CD4-positive, alpha-beta T cell treated with Interleukin-2 at 100 ng/mL for 4 hours (primary cell): ENCODE measurements around the gene CALML3.

Source experiments
- DNase-seq: peaks from one replicate; pipeline ENCODE4 v3.0.0-alpha.2; 2020; ENCODE audit warnings: low spot score

The CALML3 gene

GRCh38 chr10:5525561-5526341, 990 bp downstream of the CALML3 start:
- no peak for DNase-seq

DNA sequence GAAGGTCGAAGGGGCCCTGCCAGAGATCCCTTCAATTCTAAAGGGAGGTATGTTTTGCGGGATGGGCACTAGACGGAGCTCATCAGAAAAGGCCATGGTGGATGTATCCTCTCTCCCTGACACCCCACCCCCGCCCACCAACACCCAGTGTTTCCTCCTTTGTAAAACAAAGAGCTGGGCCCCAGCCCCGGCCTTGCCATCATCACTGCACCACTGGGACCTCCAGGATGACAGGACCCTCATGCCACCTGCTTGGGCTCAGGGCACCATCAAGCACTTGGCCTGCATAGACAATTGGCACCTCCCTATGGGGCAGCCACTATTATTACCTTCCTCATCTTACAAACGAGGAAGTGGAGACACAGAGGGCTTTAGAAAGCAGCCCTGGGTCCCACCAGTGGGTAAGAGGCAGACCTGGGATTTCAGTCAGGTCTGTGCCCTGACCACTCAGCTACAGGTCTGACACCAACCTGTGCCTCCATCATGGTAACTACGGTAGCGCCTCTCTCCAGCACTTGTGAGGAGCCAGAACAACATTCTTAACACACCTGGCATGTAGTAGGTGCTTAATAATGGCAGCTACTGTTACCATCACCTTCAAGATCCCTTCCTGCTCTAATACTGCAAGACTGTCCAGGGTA, 2.0 kb downstream of the CALML3 start:
- no peak for DNase-seq

DNA sequence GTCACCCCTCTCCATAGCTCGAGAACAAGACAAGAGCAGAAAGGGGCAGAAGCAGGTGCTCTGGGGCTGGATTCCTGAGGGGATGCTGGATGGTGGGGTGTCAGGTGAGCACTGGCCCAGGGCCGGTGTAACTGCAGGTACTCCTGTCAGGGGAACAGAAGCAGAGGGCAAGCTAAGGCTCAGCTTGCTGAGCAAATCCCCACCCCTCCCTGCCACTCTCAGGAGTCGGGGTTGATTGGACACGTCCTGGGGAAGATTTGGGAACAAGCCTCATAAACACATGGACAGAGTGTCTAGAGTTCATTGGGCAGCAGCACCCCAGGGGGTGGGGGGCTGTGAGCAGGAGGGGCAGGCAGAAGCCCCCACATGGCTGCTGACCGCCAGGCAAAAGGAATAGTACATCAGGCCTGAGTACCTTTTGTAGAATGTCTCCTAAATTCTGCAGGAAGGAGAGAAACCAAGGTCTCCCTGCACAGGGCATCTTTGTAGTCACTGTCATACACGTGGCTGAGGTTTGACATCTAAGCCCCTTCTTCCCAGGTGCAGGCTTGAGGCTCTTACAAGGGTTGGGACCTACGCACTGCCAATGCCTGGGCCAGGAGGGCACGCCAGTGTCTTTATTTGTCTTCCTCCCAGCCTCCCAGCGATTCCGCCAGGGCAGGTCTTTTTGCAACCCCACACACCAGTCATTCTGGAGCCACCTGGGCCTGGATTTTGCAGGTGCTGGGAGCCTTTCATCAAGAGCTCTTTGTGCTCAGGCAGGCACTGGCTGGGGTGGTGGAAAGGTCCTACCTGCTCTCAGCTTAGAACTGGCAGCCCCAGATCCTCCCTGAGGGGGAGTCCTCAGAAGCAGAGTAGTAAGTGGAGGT, 2.8 kb downstream of the CALML3 start:
- no peak for DNase-seq

GRCh38 chr10:5528989-5529701, 4.4 kb downstream of the CALML3 start:
- DNase-seq = no peak

DNA sequence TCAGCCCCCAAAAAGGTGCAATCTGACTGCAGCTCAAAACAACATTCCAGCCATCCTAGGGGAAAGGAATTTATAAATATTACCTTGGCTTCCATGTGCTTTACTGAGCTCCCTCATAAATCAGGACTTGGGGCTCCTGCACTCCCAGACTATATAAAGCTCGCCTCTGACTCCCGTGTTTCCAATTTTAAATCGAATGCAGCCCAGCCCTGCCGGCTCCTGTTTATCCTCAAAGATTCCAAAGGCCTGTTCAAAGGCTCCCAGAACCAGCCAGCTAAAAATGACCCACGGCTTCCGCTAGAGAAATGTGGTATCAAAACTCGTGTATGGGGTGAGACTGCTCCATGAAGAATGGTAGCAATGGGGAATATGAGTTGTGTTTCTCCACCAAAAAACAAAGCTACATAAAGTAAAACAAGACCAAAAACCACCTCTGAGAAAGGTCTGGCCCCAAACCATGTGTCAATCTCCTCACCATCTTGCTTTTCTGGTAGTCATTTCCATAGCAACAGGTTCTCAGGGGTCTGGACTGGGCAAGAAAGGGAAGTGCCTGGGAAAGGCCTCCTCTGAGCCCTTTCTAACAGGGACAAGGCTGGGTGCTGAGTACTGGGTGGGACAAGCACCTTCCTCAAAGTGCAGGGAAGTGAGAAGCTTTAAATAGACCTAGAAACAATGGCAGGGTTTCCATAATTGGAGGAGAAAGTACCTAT, 5.1 kb downstream of the CALML3 start:
- no peak for DNase-seq

DNA sequence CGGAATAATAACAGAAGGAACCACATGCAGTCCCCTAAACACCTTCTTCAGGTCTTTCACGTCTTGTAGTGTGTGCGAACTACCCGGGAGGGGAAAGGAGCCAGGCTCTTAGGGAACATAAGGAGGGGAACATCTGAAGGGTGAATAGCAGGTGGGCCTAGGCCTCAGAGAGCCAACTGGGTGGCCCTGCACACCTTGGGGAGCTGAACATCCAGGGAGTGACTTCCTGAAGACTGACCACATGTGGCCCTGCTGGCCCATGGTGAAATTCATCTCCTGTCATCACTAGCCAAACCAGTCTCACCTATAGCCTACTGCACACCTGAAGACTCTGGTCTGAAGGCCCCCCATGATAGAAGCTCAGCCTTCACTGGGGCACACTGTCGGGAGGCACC, 5.6 kb downstream of the CALML3 start:
- DNase-seq = no peak

DNA sequence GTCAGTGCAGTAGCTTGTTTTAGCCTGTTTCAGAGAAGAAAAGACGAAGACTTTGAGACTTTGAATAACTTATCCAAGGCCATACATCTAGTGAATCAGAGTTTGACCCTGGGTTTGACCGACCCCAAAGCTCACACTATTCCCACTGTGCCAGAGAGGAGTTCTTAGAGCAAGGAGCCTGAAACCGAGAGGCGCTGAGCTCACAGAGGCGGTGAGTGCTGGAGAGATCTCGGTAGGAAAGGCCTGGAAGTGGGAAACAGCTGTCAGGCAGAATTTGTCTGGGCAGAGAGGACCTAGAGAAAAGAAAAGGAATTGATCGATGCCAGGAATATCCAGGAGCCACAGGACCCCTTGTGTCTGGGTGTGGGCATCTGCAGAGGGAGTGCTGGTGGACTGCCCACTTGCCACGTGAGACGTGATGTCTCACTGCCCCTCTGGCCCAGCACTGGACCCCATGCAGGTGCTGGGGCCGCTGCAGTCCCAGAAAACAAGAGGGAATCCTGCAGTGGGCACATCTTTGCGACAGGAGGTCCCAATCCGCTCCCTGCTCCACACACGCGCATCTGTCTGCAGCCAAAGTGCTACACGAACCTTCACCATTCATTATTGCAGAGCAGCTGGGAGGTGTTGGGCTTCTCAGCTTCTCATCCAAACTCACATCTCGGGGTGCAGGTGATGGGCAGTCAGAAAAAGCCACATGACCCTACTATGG, 6.2 kb downstream of the CALML3 start:
- no peak for DNase-seq

DNA sequence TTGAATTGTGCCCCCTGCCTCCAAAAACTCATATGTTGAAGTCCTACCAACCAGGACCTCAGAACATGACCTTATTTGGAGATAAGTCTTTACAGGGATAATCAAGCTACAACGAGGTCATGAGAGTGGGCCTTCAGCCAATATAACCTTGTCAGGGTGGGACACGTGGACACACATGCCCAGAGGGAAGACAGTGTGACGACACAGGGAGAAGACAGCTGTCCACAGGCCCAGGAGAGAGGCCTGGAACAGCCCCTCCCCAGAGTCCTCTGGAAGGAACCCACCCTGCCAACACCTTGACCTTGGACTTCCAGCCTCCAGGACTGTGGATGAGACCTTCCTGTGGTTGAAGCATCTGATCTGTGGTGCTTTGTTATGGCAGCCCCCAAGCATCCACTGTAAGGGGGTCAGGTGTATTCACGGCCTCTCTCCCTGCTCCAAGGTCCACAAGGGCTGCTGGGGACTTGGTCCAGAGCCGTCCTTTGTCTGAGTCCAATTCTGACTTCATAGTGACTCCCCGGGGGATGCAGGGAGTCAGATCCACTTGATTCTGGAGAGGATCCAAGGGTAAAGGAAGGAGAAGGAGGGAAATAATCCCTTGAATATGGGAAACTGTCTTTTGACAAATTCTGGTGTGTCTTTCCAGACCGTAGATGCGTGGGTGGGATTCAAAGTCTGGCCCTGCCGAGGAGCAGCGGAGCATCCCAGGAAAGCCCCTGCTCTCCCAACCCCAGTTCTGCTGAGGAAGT, 7.0 kb downstream of the CALML3 start:
- no peak for DNase-seq

GRCh38 chr10:5532307-5532605, 7.5 kb downstream of the CALML3 start:
- DNase-seq = no peak

DNA sequence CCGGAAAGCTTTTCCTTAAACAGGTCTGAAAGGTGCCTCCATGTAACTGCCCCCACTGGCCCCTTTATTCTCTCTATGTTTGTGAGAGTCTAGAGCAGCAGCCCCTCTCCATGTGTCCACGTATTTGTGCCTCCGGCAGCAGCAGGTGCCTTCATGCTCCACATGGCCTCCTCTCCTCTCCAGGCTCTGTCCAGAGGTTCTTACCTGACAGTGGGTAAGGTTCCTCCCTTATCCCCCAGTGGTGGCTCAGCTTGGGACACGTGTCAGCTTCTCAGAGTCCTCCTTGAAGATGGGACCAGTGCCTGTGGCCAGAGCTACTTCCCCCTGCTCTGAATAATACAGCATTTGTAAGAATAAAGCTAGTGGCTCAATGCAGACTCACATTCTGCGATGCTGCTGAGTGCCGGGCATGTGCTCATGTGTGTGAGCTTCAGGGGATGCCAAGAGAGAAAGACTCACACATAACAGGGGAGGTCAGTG, 7.9 kb downstream of the CALML3 start:
- no peak for DNase-seq

GRCh38 chr10:5533098-5533731, 8.5 kb downstream of the CALML3 start:
- DNase-seq = no peak

DNA sequence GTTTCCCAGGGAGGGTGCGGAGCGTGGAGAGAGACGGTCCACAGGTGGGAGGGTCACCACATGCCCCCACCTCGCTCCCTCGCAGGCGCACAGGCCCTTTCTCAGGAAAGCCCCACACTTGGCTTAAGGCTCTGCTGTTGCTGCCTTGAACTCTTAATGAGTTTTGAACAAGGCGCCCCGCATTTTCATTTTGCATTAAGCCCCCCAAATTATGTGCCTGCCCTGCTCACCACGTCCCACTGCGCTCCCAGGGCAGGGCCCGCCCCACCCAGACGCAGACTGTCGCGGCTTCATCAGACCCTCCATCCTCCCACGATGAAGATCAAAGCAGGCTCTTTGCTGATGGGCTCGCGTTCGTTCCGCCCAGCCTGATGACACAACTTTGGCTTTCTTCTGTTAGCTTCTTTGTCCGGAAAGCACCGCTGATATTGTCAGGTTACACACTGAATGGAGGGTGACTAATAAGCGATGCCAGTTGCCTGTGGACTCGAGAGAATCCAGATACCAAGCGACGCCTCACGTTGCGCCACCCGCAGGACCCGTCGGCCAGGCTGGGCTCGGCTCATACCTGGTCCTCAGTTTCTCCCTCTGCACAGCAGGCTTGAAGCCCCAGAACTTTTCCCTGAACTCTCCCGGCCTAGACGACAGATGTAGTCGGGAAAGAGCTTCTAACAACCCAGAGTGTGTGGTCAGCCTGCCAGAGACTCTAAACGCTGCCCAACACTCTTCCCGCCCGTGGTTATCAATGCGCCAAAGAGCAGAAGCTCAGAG, 9.5 kb downstream of the CALML3 start:
- no peak for DNase-seq

GRCh38 chr10:5534880-5535856, 10.4 kb downstream of the CALML3 start:
- no peak for DNase-seq

DNA sequence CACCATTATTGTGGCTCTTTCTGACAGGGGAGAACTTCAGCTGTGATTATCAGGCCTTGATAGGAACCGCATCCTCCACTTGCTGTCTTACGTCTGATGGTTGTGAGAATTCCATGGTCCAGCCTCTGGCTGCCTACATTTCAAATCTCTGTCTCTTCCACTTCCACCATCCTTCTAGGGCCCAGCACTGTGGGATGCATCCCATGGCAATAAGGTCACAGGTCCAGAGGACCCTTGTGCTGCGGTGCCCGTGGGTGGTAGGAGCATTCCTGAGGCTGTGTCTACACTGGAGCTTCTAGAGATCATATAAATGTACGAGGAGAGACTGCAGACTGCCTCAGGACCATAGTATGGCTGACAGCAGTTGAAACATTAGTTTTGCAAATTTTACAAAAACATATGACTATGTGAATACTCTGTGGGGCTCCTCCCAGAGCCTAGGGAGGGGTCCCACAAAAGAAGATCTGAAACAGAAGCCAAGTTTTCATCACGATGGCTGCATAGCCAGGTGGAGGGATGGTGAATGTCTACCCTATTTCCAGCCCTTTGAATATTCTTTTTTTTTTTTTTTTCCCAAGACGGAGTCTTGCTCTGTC, 11.8 kb downstream of the CALML3 start:
- DNase-seq = no peak

GRCh38 chr10:5537684-5538083, 12.9 kb downstream of the CALML3 start:
- no peak for DNase-seq

DNA sequence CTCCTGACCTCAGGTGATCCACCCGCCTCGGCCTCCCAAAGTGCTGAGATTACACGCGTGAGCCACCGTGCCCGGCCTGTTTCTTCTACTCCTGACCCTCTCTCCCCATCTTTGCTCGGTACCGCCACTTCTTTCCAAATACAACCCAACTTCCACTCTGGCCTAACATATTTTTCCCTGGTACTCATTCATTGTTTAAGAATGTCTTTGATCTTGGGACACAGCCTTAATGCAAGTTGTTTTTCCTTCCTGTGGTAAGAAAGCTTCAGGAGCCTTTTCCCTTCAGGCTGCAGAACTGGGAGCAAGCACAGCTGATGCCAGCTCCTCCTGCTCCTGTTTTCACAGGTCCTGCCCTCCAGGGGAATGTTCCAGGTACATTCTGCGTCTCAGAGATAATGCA, 13.7 kb downstream of the CALML3 start:
- no peak for DNase-seq

GRCh38 chr10:5538892-5539651, 14.3 kb downstream of the CALML3 start:
- no peak for DNase-seq
